Natural killer cell (primary cell): ENCODE results near the gene COQ9. TPM values are rescaled to one million over a fixed set of nuclear protein-coding genes. Genes with fewer than 3 reads are reported as not detected.
A peak's percentile ranks its signal among the peaks of the same experiment; 100 is the strongest.

ENCODE experiments used
- ATAC-seq, 3 donors: fragments of 150-1000 bp in 2 of 3; fragments of 200-7000 bp in 1 of 3; cut with Tn5 transposase; 1 replicate in 1 of 3; 2 replicates in 2 of 3; pipeline ENCODE4 v1.10.0; 2021; ENCODE audit warnings: mild to moderate bottlenecking in 2 of 3, moderate library complexity in 2 of 3
- DNase-seq, 2 donors: peaks; one replicate each; pipeline versions ENCODE4 v3.0.0 to v3.0.0-alpha.2; 2013 to 2021; ENCODE audit warnings: mixed read lengths in 1 of 2
- H3K27ac ChIP-seq: one replicate; pipeline ENCODE4 v1.5.1; 2013; ENCODE audit warnings: mild to moderate bottlenecking, low read length
- H3K27me3 ChIP-seq: one replicate; pipeline ENCODE4 v1.6.1; 2013; ENCODE audit warnings: low read length; ENCODE audit not compliant: control insufficient read depth, insufficient read depth
- H3K36me3 ChIP-seq: one replicate; pipeline ENCODE4 v1.6.1; 2013; ENCODE audit warnings: low read length; ENCODE audit not compliant: control insufficient read depth, insufficient read depth
- H3K4me1 ChIP-seq: one replicate; pipeline ENCODE4 v1.6.1; 2013; ENCODE audit warnings: low read length; ENCODE audit not compliant: control insufficient read depth, insufficient read depth
- H3K4me3 ChIP-seq: one replicate; pipeline ENCODE4 v1.5.1; 2013; ENCODE audit warnings: low read length
- H3K9me3 ChIP-seq: one replicate; pipeline ENCODE4 v1.6.1; 2013; ENCODE audit warnings: low read length; ENCODE audit not compliant: control insufficient read depth, insufficient read depth
- H3K27ac Mint-ChIP-seq, 2 donors: one replicate each; pipeline ENCODE4 v1.8.0; 2022; ENCODE audit warnings: mild to moderate bottlenecking in 2 of 2, mixed read lengths in 2 of 2, moderate library complexity in 1 of 2
- H3K27me3 Mint-ChIP-seq, 2 donors: one replicate each; pipeline ENCODE4 v1.8.0; 2022; ENCODE audit warnings: low read depth in 2 of 2, mixed read lengths in 2 of 2
- H3K36me3 Mint-ChIP-seq: one replicate; pipeline ENCODE4 v1.8.0; 2022; ENCODE audit warnings: mixed read lengths
- H3K4me1 Mint-ChIP-seq, 2 donors: one replicate each; pipeline ENCODE4 v1.8.0; 2022; ENCODE audit warnings: mixed read lengths in 2 of 2
- H3K4me3 Mint-ChIP-seq: one replicate; pipeline ENCODE4 v1.8.0; 2022; ENCODE audit warnings: mild to moderate bottlenecking, moderate library complexity, mixed read lengths
- H3K9me3 Mint-ChIP-seq, 2 donors: one replicate each; pipeline ENCODE4 v1.8.0; 2022; ENCODE audit warnings: mixed read lengths in 2 of 2
- WGBS: methylation state at CpG from one replicate; pipeline ENCODE4 v1.1.7; 2013; ENCODE audit warnings: missing lambda C conversion rate; ENCODE audit not compliant: insufficient coverage; 5-methylcytosine and 5-hydroxymethylcytosine counted together
- intact Hi-C: fragments of 100-400 bp; cut with micrococcal nuclease; formaldehyde crosslinking; loops from one replicate; pipeline ENCODE4 v1.14.2; 2022
- total RNA-seq, 4 donors: library from RNA; stranded (reverse); fragments of 120-200 nt in 1 of 4; gene quantifications; one replicate each; pipeline versions ENCODE4 v1.2.3 to v1.2.4, GENCODE V29; 2013 to 2022
- TF ChIP-seq, protein P1 (sequence below): fragments of 200-600 bp; IDR thresholded peaks from one replicate; pipeline ENCODE4 v1.8.0; 2022; ENCODE audit warnings: antibody characterized with exemption

Gene COQ9
- total RNA-seq, 3 donors from 2014 or later (not counting 1 experiment from before 2014, with no cell fraction given): 16.9 to 30.2 (median 18.3) TPM

DNA sequence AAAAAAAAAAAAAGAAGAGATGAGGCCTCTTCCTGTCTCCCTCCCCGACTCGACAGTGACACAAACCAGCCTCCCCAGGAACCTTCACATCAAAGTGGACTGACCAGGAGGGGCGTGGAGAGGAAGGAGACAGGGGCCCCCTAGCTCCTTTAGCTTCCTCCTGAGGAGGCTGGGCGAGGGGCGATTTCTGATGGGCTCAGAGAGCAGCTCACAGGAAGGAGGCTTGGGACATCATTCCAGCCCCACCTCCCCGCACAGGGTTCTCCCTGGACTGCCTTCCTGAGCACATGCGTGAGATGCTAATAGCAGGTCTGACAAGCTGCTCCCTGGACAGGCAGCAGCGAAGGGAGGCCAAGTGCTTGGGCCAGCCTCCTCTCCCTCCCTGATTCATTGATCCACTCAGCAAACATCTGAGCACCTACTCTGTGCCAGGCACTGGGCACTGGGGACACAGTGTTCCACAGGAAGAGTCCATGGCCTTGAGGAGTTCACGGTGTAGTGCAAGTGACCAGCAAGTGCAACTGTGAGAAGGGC lies 53.4 kb downstream of the COQ9 start:
- no peaks in the 10 kb centered on the region for H3K36me3 ChIP-seq
- no peak overlapping the region for H3K27ac ChIP-seq
- TF ChIP-seq, protein P1, sequence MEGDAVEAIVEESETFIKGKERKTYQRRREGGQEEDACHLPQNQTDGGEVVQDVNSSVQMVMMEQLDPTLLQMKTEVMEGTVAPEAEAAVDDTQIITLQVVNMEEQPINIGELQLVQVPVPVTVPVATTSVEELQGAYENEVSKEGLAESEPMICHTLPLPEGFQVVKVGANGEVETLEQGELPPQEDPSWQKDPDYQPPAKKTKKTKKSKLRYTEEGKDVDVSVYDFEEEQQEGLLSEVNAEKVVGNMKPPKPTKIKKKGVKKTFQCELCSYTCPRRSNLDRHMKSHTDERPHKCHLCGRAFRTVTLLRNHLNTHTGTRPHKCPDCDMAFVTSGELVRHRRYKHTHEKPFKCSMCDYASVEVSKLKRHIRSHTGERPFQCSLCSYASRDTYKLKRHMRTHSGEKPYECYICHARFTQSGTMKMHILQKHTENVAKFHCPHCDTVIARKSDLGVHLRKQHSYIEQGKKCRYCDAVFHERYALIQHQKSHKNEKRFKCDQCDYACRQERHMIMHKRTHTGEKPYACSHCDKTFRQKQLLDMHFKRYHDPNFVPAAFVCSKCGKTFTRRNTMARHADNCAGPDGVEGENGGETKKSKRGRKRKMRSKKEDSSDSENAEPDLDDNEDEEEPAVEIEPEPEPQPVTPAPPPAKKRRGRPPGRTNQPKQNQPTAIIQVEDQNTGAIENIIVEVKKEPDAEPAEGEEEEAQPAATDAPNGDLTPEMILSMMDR: no peak
- WGBS: 53% methylated on average over 7 of the region's 9 CpGs
- Mint-ChIP-seq H3K4me1 (peaks cover 0 to 10% of the 10 kb centered on the region in 2 donors), H3K9me3 (no peaks in the 10 kb centered on the region), H3K36me3 (no peaks in the 10 kb centered on the region), H3K4me3 (no peak overlapping the region), H3K27me3 (no peaks in the 10 kb centered on the region), H3K27ac (peak overlapping the region in 1 of 2 donors; percentile 39)
- H3K9me3 ChIP-seq: no peaks in the 10 kb centered on the region
- DNase-seq (peak in 1 of 2 donors; percentile 26), ATAC-seq (peak in 2 of 3 donors; percentile 22 to 49)
- no peak overlapping the region for H3K4me3 ChIP-seq
- H3K4me1 ChIP-seq: peaks cover 12% of the 10 kb centered on the region
- intact Hi-C loops: no loop called here
- H3K27me3 ChIP-seq: no peaks in the 10 kb centered on the region

DNA sequence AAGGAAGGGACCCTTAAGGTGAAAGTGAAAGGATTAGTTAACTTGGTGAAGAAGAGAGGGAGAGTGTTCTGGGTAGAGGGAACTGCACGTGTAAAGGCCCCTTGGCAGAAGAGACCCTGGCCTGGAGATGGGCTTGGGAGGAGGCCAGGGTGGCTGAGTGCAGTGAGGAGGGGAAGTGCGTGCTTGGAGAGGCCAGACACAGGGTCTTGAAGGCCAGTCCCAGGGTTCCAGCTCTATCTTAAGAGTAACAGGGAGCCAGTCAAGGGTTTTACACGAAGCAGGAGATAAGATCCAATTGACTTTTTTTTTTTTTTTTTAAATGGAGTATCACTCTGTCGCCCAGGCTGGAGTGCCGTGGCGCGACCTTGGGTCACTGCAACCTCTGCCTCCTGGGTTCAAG lies 54.2 kb downstream of the COQ9 start:
- Mint-ChIP-seq H3K27ac (peak overlapping the region in 1 of 2 donors; percentile 39), H3K4me3 (no peak overlapping the region), H3K4me1 (peaks cover 0 to 10% of the 10 kb centered on the region in 2 donors), H3K9me3 (no peaks in the 10 kb centered on the region), H3K36me3 (no peaks in the 10 kb centered on the region), H3K27me3 (no peaks in the 10 kb centered on the region)
- Histone ChIP-seq H3K27ac (no peak overlapping the region), H3K27me3 (no peaks in the 10 kb centered on the region), H3K4me3 (no peak overlapping the region), H3K36me3 (no peaks in the 10 kb centered on the region), H3K4me1 (peaks cover 12% of the 10 kb centered on the region), H3K9me3 (no peaks in the 10 kb centered on the region)
- DNase-seq (no peak), ATAC-seq (no peak)
- TF ChIP-seq, protein P1: no peak
- 90% methylated on average over 7 of the region's 7 CpGs for WGBS
- intact Hi-C loops: no loop called here

DNA sequence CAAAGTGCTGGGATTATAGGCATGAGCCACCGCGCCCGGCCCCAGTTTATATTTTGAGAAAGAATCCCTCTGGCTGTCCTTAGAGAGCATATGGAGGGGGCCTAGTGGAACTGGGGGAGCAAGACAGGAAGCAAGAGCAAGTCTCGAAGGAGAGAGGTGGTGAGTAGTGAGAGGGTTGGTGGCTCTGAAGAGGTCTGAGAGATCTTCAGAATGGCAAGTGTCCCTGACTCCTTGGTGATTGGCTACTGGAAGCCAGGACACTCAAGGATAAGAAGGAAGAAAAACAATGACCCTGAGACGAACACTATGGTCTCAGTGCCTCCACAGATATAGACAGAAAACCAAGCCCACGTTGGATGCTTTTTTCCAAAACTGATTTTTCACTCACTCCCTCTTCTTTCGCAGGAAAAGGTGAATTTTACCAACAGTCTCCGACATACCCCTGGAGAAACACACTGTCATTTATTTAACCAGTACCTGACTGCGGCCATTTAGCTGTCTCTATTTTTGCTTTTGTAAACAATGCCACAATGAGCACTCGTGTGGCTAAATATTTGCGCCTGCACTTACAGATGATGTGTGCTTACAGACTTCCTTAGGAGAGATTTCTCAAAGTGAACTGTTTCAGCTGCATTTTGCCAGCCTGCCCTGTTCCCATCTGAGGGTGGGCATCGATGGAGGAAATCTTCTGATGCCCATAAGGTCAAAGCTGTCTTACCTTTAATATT lies 54.9 kb downstream of the COQ9 start:
- Mint-ChIP-seq H3K27ac (no peak overlapping the region), H3K36me3 (no peaks in the 10 kb centered on the region), H3K9me3 (no peaks in the 10 kb centered on the region), H3K4me3 (no peak overlapping the region), H3K4me1 (peaks cover 0 to 10% of the 10 kb centered on the region in 2 donors), H3K27me3 (no peaks in the 10 kb centered on the region)
- Histone ChIP-seq H3K27me3 (no peaks in the 10 kb centered on the region), H3K9me3 (no peaks in the 10 kb centered on the region), H3K4me1 (peaks cover 12% of the 10 kb centered on the region), H3K36me3 (no peaks in the 10 kb centered on the region), H3K27ac (no peak overlapping the region), H3K4me3 (no peak overlapping the region)
- TF ChIP-seq, protein P1: no peak
- 82% methylated on average over 12 of the region's 12 CpGs for WGBS
- intact Hi-C loops: no loop called here
- ATAC-seq (no peak), DNase-seq (no peak)
